ENCODE measurements around the gene NUP43.
"Not testable (repeated sequence)": the region's sequence is repeated elsewhere in the genome, so short reads cannot be mapped to it uniquely, and the experiment has no call there.

The NUP43 gene

GRCh38 chr6:149755300-149756260 is 9.3 kb upstream of the NUP43 start:
- no peak overlapping the region for H3K27ac ChIP-seq (ENCODE audit: poor library complexity, severe bottlenecking)
- H3K4me1 ChIP-seq (ENCODE audit: insufficient read depth, poor library complexity, severe bottlenecking), result peaks cover 12% of the 10 kb centered on the region
- TF ChIP-seq CTCF (IDR thresholded peaks at IDR 0.05; ENCODE audit: poor library complexity, severe bottlenecking), result no peak
- no peaks in the 10 kb centered on the region for H3K9me3 ChIP-seq (ENCODE audit: severe bottlenecking)
- no peaks in the 10 kb centered on the region for H3K27me3 ChIP-seq (ENCODE audit: insufficient read depth, poor library complexity, severe bottlenecking)
- no peak for ATAC-seq (ENCODE audit: low read depth)
- H3K36me3 ChIP-seq (ENCODE audit: low read depth), result peaks cover 53% of the 10 kb centered on the region
- DNase-seq (ENCODE audit: low spot score), result no peak
- H3K4me3 ChIP-seq (ENCODE audit: severe bottlenecking), result no peak overlapping the region

GRCh38 chr6:149754548-149754947 is 8.2 kb upstream of the NUP43 start:
- ATAC-seq (ENCODE audit: low read depth), result no peak
- peaks cover 45% of the 10 kb centered on the region for H3K36me3 ChIP-seq (ENCODE audit: low read depth)
- DNase-seq (ENCODE audit: low spot score), result no peak

GRCh38 chr6:149753374-149753637 is 7.0 kb upstream of the NUP43 start:
- not testable (repeated sequence) for H3K4me3 ChIP-seq (ENCODE audit: severe bottlenecking); H3K27ac ChIP-seq (ENCODE audit: poor library complexity, severe bottlenecking); ATAC-seq (ENCODE audit: low read depth); H3K27me3 ChIP-seq (ENCODE audit: insufficient read depth, poor library complexity, severe bottlenecking); H3K9me3 ChIP-seq (ENCODE audit: severe bottlenecking); DNase-seq (ENCODE audit: low spot score)
- H3K36me3 ChIP-seq (ENCODE audit: low read depth), result peaks cover 33% of the 10 kb centered on the region
- H3K4me1 ChIP-seq (ENCODE audit: insufficient read depth, poor library complexity, severe bottlenecking), result peaks cover 12% of the 10 kb centered on the region

More at GRCh38 chr6:149754548-149754947, 8.2 kb upstream of the NUP43 start:
- Histone ChIP-seq H3K27ac (ENCODE audit: poor library complexity, severe bottlenecking) (no peak overlapping the region), H3K9me3 (ENCODE audit: severe bottlenecking) (no peaks in the 10 kb centered on the region), H3K4me3 (ENCODE audit: severe bottlenecking) (no peak overlapping the region), H3K4me1 (ENCODE audit: insufficient read depth, poor library complexity, severe bottlenecking) (peaks cover 12% of the 10 kb centered on the region), H3K27me3 (ENCODE audit: insufficient read depth, poor library complexity, severe bottlenecking) (no peaks in the 10 kb centered on the region)
- TF ChIP-seq CTCF (IDR thresholded peaks at IDR 0.05; ENCODE audit: poor library complexity, severe bottlenecking), result no peak

- Histone ChIP-seq H3K4me1 (ENCODE audit: insufficient read depth, poor library complexity, severe bottlenecking) (peaks cover 12% of the 10 kb centered on the region), H3K9me3 (ENCODE audit: severe bottlenecking) (no peaks in the 10 kb centered on the region), H3K27ac (ENCODE audit: poor library complexity, severe bottlenecking) (no peak overlapping the region), H3K4me3 (ENCODE audit: severe bottlenecking) (no peak overlapping the region), H3K36me3 (ENCODE audit: low read depth) (peaks cover 33% of the 10 kb centered on the region), H3K27me3 (ENCODE audit: insufficient read depth, poor library complexity, severe bottlenecking) (no peaks in the 10 kb centered on the region)
- ATAC-seq (ENCODE audit: low read depth) (no peak), DNase-seq (ENCODE audit: low spot score) (no peak)
- TF ChIP-seq CTCF (IDR thresholded peaks at IDR 0.05; ENCODE audit: poor library complexity, severe bottlenecking), result no peak
Observed at GRCh38 chr6:149752600-149753373, 6.5 kb upstream of the NUP43 start.

GRCh38 chr6:149751920-149752319 is 5.6 kb upstream of the NUP43 start:
- peaks cover 12% of the 10 kb centered on the region for H3K4me1 ChIP-seq (ENCODE audit: insufficient read depth, poor library complexity, severe bottlenecking)
- not testable (repeated sequence) for H3K4me3 ChIP-seq (ENCODE audit: severe bottlenecking); H3K27me3 ChIP-seq (ENCODE audit: insufficient read depth, poor library complexity, severe bottlenecking); ATAC-seq (ENCODE audit: low read depth); H3K27ac ChIP-seq (ENCODE audit: poor library complexity, severe bottlenecking); DNase-seq (ENCODE audit: low spot score); H3K9me3 ChIP-seq (ENCODE audit: severe bottlenecking)
- peaks cover 26% of the 10 kb centered on the region for H3K36me3 ChIP-seq (ENCODE audit: low read depth)

All from RWPE2 (cell line).